Stimulated activated CD8-positive, alpha-beta memory T cell treated with anti-CD3 and anti-CD28 coated beads, Interleukin-15, amount 100 ng/mL, for 48 hours (primary cell): ENCODE results near the gene ERMAP.
A peak's percentile ranks its signal among the peaks of the same experiment; 100 is the strongest.
"Not testable (repeated sequence)": the region's sequence is repeated elsewhere in the genome, so short reads cannot be mapped to it uniquely, and the experiment has no call there.

Source experiments
- DNase-seq, 2 donors: peaks; one replicate each; pipeline ENCODE4 v3.0.0-alpha.2; 2020; ENCODE audit warnings: low read depth in 2 of 2

ERMAP gene

GRCh38 chr1:42844592-42845140 is 27.7 kb downstream of the ERMAP start:
- no peak for DNase-seq

DNA sequence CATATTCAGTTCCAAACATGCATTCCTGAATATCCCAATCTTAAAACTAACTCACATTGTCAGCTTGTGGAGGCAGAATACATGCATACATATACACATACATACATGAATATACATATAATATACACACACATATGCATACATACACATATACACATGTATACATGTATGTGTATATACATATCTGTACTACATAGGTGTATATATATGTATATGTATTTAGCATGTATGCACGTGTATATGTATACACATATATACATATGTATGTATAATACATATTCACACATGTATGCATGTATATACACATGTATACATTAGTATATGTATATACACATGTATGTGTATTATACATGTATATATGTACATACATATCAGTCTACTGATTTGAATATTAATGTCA is 28.3 kb downstream of the ERMAP start:
- no peak for DNase-seq

DNA sequence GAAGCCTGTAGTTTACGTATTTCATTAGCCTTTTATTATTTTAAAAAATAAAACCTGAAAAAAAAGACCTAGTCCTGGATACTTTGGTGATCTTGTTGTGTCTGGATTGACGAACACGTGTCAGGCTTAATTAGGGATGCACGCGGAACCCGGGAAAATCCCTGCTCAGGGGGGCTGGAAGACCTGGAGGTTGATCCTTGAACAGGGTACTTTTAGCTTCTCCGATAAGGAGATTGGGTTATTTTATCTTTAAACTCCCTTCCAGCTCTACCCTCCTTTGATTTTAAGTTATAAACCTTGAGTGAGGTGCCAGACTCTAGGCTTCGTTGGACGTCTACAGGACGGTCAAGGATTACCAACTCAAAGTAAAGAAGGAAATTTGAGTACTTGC is 28.9 kb downstream of the ERMAP start:
- no peak for DNase-seq

DNA sequence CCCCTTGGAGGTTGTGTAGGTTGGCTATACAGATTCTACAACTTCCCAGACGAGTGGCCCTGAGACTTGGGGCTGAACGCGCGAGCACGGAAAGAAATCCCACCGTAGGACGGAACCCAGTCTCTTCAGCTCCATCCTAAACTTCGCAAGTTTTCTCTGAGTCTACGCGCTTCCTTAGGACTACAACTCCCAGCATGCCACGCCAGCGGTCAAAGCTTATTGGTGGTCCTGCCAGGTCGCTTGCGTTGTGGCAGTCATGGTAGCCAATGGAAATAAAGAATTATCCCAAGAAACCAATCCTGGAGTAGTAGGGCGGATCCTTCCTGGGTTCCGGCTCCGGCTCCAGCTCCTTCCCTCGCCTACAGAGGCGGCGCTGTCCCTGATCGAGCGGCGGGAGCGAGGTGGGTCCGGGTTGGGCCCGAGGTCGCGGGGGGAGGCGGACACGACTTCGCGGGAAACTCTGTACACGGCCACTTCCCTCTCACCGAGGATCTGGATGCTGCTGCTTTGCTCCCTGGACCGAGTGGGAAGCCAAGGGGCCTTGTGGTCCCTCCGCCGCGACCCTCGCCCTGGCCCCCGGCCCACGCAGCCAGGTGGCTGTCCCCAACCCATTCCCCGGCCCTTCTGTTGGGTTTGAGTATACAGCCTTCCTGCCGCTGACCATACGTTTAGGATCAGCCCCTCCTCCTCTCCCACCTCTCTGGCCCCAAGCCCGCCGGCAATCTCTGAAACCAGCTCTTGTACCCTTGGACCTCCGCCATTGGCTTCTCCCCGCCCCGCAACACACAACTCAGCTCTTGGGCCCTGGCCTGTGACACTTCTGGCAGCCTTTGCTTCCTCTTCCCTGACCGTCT is 29.6 kb downstream of the ERMAP start, which contains the start of gene ZNF691:
TSS of gene ZNF691 (plus strand) at position 357 of the 854 bp plus-strand sequence. CDS start 3,046 bp downstream, outside the sequence.
- peak; percentile 81 to 84 for DNase-seq

DNA sequence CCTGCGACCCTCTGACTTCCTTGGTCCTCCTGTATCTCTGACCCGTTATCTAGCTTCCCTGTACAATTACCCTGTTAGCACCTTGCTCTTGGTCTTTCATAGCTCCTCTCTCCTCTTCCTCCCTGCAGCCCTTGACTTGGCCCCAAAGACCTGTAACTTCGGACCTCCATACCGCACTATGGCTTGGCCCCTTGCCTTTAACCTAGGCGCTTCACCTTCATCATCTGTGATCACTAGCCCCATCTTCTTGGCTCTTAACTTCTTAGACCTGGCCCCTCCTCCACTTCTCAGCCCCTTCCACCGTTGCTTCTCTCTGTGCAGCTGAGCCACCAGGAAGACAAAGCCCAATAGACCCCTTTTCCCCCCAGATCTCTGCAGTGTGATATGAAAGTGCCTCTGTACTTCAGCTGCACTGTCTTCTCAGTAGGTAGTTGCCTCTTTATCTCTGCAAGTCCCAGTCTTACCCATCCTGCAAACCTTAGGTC is 30.2 kb downstream of the ERMAP start:
- DNase-seq = no peak

GRCh38 chr1:42847721-42848460 is 31.0 kb downstream of the ERMAP start:
- no peak for DNase-seq

GRCh38 chr1:42848823-42849537 is 32.1 kb downstream of the ERMAP start:
- DNase-seq = no peak

DNA sequence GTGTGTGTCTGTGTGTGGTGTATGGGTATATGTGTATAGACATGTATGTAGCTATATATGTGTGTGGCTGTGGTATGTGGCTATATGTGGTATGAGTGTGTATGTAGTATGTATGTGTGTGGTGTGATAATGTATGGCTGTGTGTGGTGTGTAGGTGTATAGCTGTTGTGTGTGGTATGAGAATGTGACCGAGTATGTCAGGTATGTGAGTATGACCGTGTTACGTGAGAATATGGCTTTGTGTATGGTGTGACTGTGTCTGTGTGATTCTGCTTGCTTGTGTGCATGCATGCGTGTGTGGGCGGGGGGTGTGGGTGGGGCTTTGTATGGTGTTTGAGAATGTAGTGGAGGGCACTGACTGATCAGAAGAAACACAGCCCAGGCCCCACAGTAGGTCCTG is 33.0 kb downstream of the ERMAP start:
- no peak for DNase-seq

DNA sequence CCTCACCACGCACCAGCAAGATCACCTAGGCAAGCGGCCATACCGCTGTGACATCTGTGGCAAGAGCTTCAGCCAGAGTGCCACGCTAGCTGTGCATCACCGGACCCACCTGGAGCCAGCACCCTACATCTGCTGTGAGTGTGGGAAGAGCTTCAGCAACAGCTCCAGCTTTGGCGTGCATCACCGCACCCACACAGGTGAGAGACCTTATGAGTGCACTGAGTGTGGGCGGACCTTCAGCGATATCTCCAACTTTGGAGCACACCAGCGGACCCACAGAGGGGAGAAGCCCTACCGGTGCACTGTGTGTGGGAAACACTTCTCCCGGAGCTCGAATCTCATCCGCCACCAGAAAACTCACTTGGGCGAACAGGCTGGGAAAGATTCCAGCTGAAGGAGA is 34.5 kb downstream of the ERMAP start:
- no peak for DNase-seq

DNA sequence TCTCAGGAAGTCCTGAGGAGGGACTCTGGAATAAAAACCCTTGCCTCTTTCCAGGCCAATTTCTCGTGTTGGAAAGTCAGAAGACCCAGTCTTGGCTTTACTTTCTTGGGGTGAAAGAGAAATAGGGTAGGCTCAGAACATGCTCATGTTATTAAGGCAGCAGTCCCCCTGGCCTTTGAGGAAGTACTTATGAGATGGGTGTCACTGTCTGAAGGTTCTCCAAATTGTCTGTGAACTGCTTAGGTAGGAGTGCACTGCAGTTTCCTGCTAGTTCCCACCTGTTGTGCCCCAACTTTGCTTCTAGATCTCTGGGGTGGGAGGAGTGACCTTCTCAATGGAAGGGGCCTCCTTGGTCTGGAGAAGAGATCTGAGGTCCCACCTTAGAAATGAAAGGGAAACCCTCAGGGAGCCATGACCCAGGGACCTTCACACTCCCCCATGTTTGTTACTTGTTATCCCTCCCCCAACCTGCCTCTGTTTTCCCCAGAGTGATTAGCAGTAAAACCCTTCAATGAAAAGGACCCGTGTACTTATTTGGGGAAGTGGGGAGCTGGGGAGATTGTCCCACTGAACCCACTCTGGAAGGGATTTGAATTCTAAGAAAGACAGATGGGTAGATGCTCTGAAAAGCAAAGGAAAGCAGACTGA is 35.2 kb downstream of the ERMAP start:
- DNase-seq = no peak

DNA sequence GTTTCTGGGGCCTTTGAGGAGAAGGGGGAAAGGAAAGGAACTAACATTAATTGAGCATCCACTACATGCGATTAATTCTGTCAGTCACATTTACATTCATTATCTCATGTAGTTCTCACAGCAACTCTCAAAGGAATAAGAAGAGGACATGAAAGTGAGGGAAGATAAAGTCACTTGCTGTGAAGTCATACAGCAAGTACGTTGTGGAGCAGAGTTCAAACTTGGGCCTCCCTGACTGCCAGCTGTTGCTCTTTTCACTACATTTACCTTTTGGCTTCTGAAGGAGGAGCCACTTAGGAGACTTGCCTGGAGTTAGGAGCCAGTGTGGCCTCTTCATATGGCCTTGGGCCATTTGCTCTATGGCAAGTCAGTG is 35.7 kb downstream of the ERMAP start:
- no peak for DNase-seq

DNA sequence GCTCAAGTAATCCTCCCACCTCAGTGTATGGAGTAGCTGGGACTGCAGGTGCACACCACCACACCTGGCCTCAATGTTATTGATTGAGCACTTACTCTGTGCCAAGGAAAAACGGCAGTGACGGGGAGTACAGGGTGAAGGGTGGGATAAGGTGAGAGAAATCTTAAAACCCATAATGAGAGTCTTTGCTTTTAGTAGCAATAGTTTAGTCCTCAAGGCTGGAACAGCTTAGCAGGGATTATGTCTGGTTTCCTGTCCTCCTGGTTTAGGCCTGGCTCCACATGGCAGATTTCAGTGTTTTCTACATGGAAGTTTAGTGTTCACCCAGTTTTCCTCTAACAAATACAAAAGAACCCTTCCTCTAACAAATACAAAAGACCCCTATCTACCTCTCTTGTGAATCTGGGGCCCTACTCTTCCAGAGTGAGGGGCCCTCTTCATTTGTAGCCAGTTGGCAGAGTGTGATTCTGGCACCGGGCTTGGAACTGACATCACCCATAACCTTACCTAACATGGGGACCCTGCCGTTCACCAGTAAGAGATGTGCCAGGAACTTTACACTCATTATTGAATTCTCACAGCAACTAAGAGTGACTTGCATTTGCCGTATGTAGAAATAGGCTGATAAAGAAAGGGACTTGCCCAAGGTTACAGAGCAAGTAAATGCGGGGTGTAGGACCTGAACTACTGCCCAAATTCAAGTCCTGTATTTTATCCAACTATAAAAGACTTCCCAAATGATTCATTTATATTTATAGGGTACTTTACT is 36.4 kb downstream of the ERMAP start:
- no peak for DNase-seq

DNA sequence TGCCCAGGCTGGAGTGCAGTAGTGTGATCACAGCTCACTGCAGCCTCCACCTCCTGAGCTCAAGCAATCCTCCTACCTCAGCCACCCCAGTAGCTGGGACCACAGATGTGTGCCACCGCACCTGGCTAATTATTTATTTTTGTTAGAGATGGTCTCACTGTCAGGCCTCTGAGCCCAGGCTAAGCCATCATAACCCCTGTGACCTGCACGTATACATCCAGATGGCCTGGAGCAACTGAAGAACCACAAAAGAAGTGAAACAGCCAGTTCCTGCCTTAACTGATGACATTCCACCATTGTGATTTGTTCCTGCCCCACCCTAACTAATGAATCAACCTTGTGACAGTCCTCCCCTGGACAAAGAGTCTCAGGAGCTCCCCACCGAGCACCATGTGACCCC is 39.6 kb downstream of the ERMAP start:
- not testable (repeated sequence) for DNase-seq

DNA sequence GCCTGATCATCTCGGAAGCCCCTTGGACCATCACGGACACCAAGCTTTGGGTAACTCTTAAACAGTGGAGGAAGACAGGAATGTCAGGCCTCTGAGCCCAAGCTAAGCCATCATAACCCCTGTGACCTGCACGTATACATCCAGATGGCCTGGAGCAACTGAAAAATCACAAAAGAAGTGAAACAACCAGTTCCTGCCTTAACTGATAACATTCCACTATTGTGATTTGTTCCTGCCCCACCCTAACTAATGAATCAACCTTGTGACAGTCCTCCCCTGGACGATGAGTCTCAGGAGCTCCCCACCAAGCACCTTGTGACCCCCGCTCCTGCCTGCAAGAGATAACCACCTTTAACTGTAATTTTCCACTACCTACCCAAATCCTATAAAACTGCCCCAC is 42.4 kb downstream of the ERMAP start:
- DNase-seq = not testable (repeated sequence)

GRCh38 chr1:42860339-42861013 is 43.6 kb downstream of the ERMAP start:
- no peak for DNase-seq

DNA sequence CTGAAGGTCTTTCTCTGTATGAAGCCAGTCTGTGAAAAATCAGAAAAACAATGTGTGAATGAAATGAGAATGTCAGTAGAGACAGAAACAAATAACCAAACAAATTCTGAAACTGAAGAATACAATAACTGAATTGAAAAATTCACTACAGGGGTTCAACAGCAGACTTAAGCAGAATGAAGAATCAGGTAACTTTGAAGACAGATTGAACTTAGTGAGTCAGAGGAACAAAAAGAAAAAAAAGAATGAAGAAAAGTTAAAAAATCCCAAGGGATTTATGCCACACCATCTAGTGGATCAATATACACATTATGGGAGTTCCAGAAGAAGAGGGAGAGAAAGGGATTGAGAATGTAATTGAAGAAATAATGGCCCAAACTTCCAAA is 44.1 kb downstream of the ERMAP start:
- DNase-seq = no peak

GRCh38 chr1:42866549-42866948 is 49.6 kb downstream of the ERMAP start:
- no peak for DNase-seq

DNA sequence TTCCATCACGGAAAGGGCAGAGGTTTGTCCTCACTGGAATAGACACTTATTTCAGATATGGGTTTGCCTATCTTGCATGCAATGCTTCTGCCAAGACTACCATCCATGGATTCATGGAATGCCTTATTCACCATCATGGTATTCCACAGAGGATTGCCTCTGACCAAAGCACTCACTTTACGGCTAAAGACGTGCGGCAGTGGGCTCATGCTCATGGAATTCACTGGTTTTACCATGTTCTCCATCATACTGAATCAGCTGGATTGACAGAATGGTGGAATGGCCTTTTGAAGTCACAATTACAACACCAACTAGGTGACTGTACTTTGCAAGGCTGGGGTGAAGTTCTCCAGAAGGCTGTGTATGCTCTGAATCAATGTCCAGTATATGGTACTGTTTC is 51.5 kb downstream of the ERMAP start:
- not testable (repeated sequence) for DNase-seq

GRCh38 chr1:42869254-42869653 is 52.3 kb downstream of the ERMAP start:
- DNase-seq = not testable (repeated sequence)

DNA sequence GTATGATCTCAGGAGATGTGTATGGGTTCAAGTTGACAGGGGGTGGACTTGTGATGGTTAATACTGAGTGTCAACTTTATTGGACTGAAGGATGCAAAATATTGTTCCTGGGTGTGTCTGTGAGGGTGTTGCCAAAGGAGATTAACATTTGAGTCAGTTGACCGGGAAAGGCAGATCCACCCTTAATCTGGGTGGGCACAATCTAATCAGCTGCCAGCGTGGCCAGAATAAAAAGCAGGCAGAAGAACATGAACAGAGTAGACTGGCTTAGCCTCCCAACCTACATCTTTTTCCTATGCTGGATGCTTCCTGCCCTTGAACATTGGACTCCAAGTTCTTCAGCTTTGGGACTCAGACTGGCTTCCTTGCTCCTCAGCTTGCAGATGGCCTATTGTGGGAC is 52.8 kb downstream of the ERMAP start:
- DNase-seq = not testable (repeated sequence)
